Neural progenitor cell (in vitro differentiated cells): ENCODE results near the gene TNFSF12. TPM values are rescaled to one million over a fixed set of nuclear protein-coding genes. Genes with fewer than 3 reads are reported as not detected.

ENCODE experiments used
- DNase-seq: peaks from one replicate; pipeline ENCODE4 v3.0.0-alpha.2; 2016; ENCODE audit warnings: low spot score
- H2AFZ ChIP-seq: fragments of 200-600 bp; sonication (generic); replicated peaks from 2 replicates; pipeline ENCODE4 v1.6.1; 2016; ENCODE audit warnings: antibody characterized with exemption
- H3F3A ChIP-seq: fragments of 200-600 bp; sonication (generic); 2 replicates; pipeline ENCODE4 v1.6.1; 2016; ENCODE audit warnings: antibody characterized with exemption, low read depth
- H3K27ac ChIP-seq: fragments of 200-600 bp; sonication (generic); 2 replicates; pipeline ENCODE4 v1.5.1; 2016; ENCODE audit warnings: mild to moderate bottlenecking
- H3K27me3 ChIP-seq: fragments of 200-600 bp; sonication (generic); 2 replicates; pipeline ENCODE4 v1.6.1; 2016; ENCODE audit warnings: mild to moderate bottlenecking, moderate library complexity
- H3K36me3 ChIP-seq: fragments of 200-600 bp; sonication (generic); 2 replicates; pipeline ENCODE4 v1.5.1; 2016
- H3K4me1 ChIP-seq: fragments of 200-600 bp; sonication (generic); 2 replicates; pipeline ENCODE4 v1.6.1; 2016; ENCODE audit warnings: mixed run types
- H3K4me2 ChIP-seq: fragments of 200-600 bp; sonication (generic); 2 replicates; pipeline ENCODE4 v1.6.1; 2016
- H3K4me3 ChIP-seq: fragments of 200-600 bp; sonication (generic); 2 replicates; pipeline ENCODE4 v1.5.1; 2016
- H3K79me2 ChIP-seq: fragments of 200-600 bp; sonication (generic); 2 replicates; pipeline ENCODE4 v1.6.1; 2016; ENCODE audit warnings: low read depth
- H3K9ac ChIP-seq: fragments of 200-600 bp; sonication (generic); 2 replicates; pipeline ENCODE4 v1.6.1; 2016
- H3K9me3 ChIP-seq: fragments of 200-600 bp; sonication (generic); 2 replicates; pipeline ENCODE4 v1.5.1; 2016; ENCODE audit warnings: low read depth
- H4K20me1 ChIP-seq: fragments of 200-600 bp; sonication (generic); 2 replicates; pipeline ENCODE4 v1.6.1; 2016; ENCODE audit warnings: low read depth
- H3K27ac Mint-ChIP-seq: 3 replicates; pipeline ENCODE4 v1.8.0; 2021; ENCODE audit warnings: mixed read lengths
- H3K27me3 Mint-ChIP-seq: 2 replicates; pipeline ENCODE4 v1.8.0; 2022; ENCODE audit warnings: low read depth, mild to moderate bottlenecking, inconsistent platforms, moderate library complexity, mixed read lengths; ENCODE audit not compliant: insufficient read depth
- H3K36me3 Mint-ChIP-seq: 3 replicates; pipeline ENCODE4 v1.8.0; 2021; ENCODE audit warnings: mixed read lengths
- H3K4me1 Mint-ChIP-seq: 3 replicates; pipeline ENCODE4 v1.8.0; 2021; ENCODE audit warnings: mixed read lengths
- H3K4me3 Mint-ChIP-seq: 3 replicates; pipeline ENCODE4 v1.8.0; 2021; ENCODE audit warnings: mild to moderate bottlenecking, moderate library complexity, mixed read lengths
- H3K9me3 Mint-ChIP-seq: 3 replicates; pipeline ENCODE4 v1.8.0; 2020; ENCODE audit warnings: mixed read lengths
- EZH2 ChIP-seq: fragments of 200-600 bp; sonication (generic); IDR thresholded peaks from 2 replicates; pipeline ENCODE4 v1.6.1; 2017; ENCODE audit warnings: antibody characterized with exemption, mild to moderate bottlenecking, moderate library complexity
- EZH2phosphoT487 ChIP-seq: fragments of 200-600 bp; sonication (generic); IDR thresholded peaks from 2 replicates; pipeline ENCODE4 v1.6.1; 2017; ENCODE audit warnings: antibody characterized with exemption
- total RNA-seq: library from RNA; depleted of rRNA; stranded (reverse); fragments of >200 nt; gene quantifications from 2 replicates; pipeline ENCODE4 v1.2.3, GENCODE V29; 2015; ENCODE audit warnings: low replicate concordance
- TF ChIP-seq, protein P1 (sequence below): fragments of 200-600 bp; sonication (generic); IDR thresholded peaks from 2 replicates; pipeline ENCODE4 v1.5.1; 2017; ENCODE audit warnings: antibody characterized with exemption, mild to moderate bottlenecking

TNFSF12 gene
- total RNA-seq, 1 donor from 2014 or later = 0.75 TPM

GRCh38 chr17:7513850-7514419, 34.9 kb upstream of the TNFSF12 start:
- Histone ChIP-seq H3K36me3 (no peaks in the 10 kb centered on the region), H2AFZ (no peak overlapping the region), H3K4me2 (no peak overlapping the region), H3K4me3 (no peak overlapping the region), H3K27ac (no peak overlapping the region), H3K4me1 (no peaks in the 10 kb centered on the region), H3F3A (peaks cover 16% of the 10 kb centered on the region), H3K9ac (no peak overlapping the region), H3K27me3 (no peaks in the 10 kb centered on the region), H3K79me2 (no peaks in the 10 kb centered on the region), H3K9me3 (no peaks in the 10 kb centered on the region), H4K20me1 (peaks cover 9% of the 10 kb centered on the region)
- no peak for TF ChIP-seq EZH2phosphoT487
- TF ChIP-seq, protein P1, sequence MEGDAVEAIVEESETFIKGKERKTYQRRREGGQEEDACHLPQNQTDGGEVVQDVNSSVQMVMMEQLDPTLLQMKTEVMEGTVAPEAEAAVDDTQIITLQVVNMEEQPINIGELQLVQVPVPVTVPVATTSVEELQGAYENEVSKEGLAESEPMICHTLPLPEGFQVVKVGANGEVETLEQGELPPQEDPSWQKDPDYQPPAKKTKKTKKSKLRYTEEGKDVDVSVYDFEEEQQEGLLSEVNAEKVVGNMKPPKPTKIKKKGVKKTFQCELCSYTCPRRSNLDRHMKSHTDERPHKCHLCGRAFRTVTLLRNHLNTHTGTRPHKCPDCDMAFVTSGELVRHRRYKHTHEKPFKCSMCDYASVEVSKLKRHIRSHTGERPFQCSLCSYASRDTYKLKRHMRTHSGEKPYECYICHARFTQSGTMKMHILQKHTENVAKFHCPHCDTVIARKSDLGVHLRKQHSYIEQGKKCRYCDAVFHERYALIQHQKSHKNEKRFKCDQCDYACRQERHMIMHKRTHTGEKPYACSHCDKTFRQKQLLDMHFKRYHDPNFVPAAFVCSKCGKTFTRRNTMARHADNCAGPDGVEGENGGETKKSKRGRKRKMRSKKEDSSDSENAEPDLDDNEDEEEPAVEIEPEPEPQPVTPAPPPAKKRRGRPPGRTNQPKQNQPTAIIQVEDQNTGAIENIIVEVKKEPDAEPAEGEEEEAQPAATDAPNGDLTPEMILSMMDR = no peak
- TF ChIP-seq EZH2 = no peak
- H3K4me1 Mint-ChIP-seq = no peaks in the 10 kb centered on the region
- H3K36me3 Mint-ChIP-seq = peaks cover 28% of the 10 kb centered on the region
- H3K4me3 Mint-ChIP-seq = no peak overlapping the region
- DNase-seq = no peak
- no peak overlapping the region for H3K27ac Mint-ChIP-seq
- peaks cover 5% of the 10 kb centered on the region for H3K27me3 Mint-ChIP-seq
- no peaks in the 10 kb centered on the region for H3K9me3 Mint-ChIP-seq

DNA sequence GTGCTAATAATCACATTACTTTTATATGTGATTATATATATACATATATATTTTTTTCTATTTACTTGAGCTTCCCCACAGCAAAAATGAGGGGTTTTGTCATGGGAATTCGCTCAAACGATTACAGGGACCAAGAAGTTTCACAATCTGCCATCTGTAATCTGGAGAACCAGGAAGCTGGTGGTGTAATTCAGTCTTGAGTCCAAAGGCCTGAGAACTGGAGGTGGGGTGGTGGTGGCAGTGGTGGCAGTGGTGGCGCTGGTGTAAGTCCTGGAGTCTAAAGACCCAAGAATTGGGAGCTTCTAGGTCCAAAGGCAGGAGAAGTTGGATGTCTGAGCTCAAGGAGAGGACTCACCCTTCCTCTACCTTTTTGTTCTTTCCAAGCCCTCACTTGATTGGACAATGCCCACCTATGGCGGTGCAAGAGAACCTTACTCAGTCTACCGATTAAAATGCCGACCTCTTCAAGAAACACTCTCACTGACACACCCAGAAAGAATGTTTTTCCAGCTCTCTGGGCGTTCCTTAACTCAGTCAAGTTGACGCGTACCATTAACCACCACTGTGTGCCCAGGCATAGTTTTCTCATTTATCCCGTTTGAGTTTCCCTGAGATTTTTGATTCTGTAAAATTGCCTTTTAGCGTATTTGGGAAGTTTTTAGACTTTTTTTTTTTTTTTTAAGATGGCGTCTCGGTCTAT, 32.8 kb upstream of the TNFSF12 start:
- Histone ChIP-seq H3K27ac (no peak overlapping the region), H3K36me3 (no peaks in the 10 kb centered on the region), H3K9me3 (no peaks in the 10 kb centered on the region), H4K20me1 (peaks cover 9% of the 10 kb centered on the region), H3K9ac (no peak overlapping the region), H3K4me3 (no peak overlapping the region), H3K27me3 (no peaks in the 10 kb centered on the region), H3K79me2 (no peaks in the 10 kb centered on the region), H3F3A (peaks cover 19% of the 10 kb centered on the region), H3K4me2 (no peak overlapping the region), H3K4me1 (no peaks in the 10 kb centered on the region), H2AFZ (no peak overlapping the region)
- no peak overlapping the region for H3K4me3 Mint-ChIP-seq
- no peak overlapping the region for H3K27ac Mint-ChIP-seq
- no peaks in the 10 kb centered on the region for H3K4me1 Mint-ChIP-seq
- no peak for DNase-seq
- peaks cover 16% of the 10 kb centered on the region for H3K36me3 Mint-ChIP-seq
- H3K27me3 Mint-ChIP-seq = peaks cover 2% of the 10 kb centered on the region
- no peak for TF ChIP-seq EZH2
- TF ChIP-seq, protein P1 = no peak
- TF ChIP-seq EZH2phosphoT487 = no peak
- no peaks in the 10 kb centered on the region for H3K9me3 Mint-ChIP-seq

DNA sequence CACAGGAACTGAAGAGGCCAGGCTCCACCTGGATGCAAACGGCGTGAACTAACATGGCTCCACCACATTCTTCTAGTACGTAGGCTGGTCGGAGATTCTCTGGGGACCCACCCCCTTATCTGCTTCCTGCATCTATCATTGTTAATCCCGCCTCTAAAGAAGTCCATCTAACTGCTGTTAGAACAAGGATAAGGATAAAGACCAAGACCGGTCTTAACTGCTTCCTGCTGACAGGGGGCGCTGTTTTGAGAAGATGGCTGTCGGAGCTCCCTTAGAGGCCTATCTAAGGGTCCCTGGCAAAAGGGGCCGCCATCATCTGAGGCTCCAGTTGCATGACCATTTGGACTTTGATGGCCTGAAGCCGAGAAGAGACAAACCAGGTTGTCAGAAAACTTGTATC, 25.8 kb upstream of the TNFSF12 start:
- Histone ChIP-seq H4K20me1 (no peaks in the 10 kb centered on the region), H3F3A (peaks cover 3% of the 10 kb centered on the region), H2AFZ (no peak overlapping the region), H3K4me3 (no peak overlapping the region), H3K9ac (no peak overlapping the region), H3K27ac (no peak overlapping the region), H3K9me3 (no peaks in the 10 kb centered on the region), H3K36me3 (no peaks in the 10 kb centered on the region), H3K79me2 (no peaks in the 10 kb centered on the region), H3K4me2 (no peak overlapping the region), H3K27me3 (no peaks in the 10 kb centered on the region), H3K4me1 (no peaks in the 10 kb centered on the region)
- H3K4me1 Mint-ChIP-seq = no peaks in the 10 kb centered on the region
- H3K27me3 Mint-ChIP-seq = peaks cover 6% of the 10 kb centered on the region
- DNase-seq = peak; percentile 39
- no peaks in the 10 kb centered on the region for H3K36me3 Mint-ChIP-seq
- TF ChIP-seq EZH2 = no peak
- TF ChIP-seq, protein P1 = peak; percentile 53
- no peak overlapping the region for H3K4me3 Mint-ChIP-seq
- peaks cover 11% of the 10 kb centered on the region for H3K9me3 Mint-ChIP-seq
- no peak overlapping the region for H3K27ac Mint-ChIP-seq
